Effector CD8-positive, alpha-beta T cell (primary cell): ENCODE results near the gene KRTAP6-2.

ENCODE experiments used
- DNase-seq: peaks from one replicate; lab custom pipeline; 2025; lab: John Stamatoyannopoulos, UW

Gene KRTAP6-2

DNA sequence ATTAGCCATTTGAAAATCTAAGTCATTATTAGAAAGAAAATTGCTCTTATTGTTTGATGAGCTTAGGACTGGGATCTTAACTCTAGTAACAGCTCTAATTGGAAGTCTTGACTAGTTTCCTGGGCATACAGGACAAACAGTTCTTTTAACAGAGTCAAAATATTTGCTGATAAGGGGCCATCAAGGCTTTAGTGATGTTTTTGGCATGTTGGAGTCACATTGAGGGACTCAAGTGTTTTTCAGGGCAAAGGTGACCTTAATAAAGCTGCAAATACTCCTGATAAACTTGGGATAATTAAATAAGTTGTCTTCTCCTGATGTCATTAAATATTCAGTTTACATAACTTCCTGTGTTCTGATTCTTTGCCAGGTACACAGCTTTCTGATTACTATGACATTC lies 31.1 kb downstream of the KRTAP6-2 start:
- no peak for DNase-seq

DNA sequence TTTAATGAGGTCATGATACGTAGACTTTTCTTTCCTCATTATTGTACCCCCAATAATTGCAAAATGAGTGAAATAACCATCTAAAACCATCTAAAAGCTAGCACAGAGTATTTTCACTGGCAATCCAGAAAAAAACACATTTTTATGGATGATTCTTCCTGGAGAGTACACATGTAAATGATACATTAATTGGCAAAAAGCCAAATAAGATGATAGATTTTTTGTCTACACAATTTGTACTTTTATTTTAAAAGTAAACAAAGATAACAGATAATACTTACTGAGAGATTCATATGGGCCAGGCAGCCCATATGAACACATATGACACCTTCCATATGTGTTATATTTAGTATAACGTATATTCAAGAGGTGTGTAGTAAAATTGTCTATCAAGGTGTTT lies 35.1 kb downstream of the KRTAP6-2 start:
- no peak for DNase-seq

DNA sequence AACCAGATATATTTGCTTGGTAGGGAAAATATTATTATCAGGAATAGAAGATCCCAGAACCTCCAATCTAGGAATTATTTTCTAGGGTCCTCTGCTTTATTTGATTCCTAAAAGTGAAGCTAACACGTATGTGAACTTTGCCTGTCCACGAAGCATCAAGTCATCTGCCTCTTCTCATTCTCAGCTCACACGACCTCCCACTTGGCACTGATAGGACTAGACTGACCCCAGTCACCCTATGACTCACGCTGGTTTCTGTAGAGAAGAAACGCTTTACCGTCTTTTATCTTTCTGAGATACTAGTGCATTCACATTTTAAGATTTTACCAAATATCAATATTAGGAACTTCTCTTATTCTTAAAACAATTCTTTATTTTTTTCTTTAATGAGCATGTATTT lies 35.6 kb downstream of the KRTAP6-2 start:
- no peak for DNase-seq

DNA sequence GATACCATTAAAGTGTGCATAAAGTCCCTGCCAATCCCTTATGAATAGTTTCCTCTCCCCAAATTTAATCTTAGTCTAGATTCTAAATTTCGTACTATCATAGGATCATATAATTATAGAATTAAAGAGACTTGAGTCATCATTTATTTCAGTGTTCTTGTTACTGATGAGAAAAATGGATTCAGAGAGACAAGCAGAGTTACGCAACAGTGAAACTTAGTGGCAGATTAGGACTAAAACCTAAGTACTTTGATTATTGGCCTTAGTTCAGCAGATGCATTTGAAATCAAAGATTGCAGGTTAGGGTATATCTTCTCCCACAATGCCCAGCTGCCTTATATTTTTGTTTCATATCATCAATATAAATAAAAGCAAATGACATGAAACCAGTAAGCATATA lies 36.7 kb downstream of the KRTAP6-2 start:
- no peak for DNase-seq

DNA sequence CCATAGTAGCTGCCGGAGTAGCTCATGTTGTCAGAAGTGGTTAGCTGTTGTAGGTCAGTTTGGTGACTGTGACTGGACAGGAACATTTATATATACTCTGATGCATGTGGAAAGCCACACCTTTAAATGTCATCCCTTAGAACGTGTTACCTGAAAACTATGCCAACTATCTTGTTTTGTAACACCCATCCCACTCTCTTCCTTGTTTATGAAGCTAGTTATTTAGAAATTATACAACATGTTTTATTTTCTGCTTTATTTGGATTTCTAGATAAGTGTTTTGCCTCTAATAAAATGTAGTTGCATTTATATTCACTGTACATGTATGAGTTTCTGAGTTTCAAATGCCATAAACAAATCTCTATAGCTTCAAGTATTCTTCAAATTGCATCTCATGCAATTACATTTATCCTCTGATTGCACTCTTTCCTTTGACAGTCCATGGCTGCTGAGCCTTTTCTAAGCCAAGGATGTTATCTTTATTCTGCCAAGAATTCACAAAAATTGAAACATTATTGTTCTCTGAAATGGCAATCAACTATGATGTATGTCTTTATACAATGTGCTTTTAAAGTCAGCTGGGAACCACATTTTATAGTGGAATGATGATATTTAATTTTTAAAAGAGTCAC lies 37.3 kb downstream of the KRTAP6-2 start, which contains the start of gene KRTAP19-7:
TSS of gene KRTAP19-7 (minus strand) at position 51 of the 632 bp plus-strand sequence. CDS start at position 26, 25 bp downstream.
- no peak for DNase-seq

DNA sequence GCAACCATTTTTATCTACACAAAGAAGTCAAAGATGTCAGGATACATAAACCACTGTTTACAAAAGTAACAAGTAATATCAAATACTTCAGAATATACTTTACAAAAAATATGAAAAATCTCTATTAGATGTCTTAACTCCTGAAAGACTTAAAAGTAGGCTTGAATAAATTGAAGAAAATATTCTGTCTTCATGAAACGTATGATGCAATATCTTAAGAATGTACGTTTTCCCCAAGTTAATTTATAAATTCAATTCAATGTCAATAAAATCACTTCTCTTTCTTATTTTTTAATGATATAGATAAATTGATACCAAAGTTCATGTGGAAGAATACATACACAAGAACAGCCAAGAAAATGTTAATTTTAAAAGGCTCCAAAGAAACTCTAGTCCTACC lies 43.6 kb downstream of the KRTAP6-2 start:
- DNase-seq: no peak

DNA sequence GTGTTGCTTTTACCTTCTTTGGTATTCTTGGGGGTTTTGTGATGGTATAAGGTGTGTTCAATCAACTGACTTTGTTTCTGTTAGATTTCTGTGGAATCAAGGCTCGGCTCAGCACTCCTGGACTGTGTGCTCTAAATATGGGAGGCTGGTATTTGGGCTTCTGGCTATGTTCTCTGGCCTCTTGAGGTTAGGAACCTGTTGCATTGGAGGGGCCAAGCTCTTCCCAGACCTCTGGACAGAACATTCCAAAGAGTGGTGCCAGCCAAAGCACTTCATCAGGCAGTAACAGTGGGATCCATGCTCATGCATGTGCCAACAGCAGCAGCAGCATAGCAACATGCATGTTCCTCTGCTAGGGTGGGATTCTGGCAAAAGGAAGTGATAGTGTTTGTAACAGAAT lies 45.9 kb downstream of the KRTAP6-2 start:
- DNase-seq: no peak
